HG03442 (cell line): ENCODE measurements around the gene CPSF3.
"Not testable (repeated sequence)": the region's sequence is repeated elsewhere in the genome, so short reads cannot be mapped to it uniquely, and the experiment has no call there.

Experiments used
- ATAC-seq: cut with Tn5 transposase; IDR thresholded peaks from one replicate; pipeline ENCODE4 v1.9.1; 2021; ENCODE audit warnings: mild to moderate bottlenecking, moderate library complexity; ENCODE audit not compliant: unreplicated experiment

Gene CPSF3

GRCh38 chr2:9392898-9393765 is 30.3 kb upstream of the CPSF3 start:
- ATAC-seq: no peak

- ATAC-seq: no peak
Observed at GRCh38 chr2:9394816-9395215, 28.6 kb upstream of the CPSF3 start.

DNA sequence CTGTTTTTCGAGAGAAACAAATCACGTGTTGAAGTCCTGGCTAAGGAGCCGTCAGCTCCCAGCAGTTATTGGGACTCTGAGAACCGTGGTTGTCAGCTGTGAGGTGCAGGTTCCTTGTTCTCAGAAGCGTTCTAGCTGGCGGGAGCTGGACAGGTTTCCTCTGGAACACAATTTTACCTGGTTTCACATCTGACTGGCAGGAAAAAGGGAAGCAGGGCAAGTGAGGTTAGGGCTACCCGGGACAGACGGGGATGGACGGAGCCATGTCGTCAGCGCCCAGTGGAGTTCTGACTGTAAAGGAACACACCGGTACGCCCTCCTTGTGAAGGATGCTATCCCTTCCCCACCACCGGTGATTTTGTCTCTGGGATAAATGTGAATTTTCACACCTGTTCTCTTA is 26.3 kb upstream of the CPSF3 start:
- no peak for ATAC-seq

DNA sequence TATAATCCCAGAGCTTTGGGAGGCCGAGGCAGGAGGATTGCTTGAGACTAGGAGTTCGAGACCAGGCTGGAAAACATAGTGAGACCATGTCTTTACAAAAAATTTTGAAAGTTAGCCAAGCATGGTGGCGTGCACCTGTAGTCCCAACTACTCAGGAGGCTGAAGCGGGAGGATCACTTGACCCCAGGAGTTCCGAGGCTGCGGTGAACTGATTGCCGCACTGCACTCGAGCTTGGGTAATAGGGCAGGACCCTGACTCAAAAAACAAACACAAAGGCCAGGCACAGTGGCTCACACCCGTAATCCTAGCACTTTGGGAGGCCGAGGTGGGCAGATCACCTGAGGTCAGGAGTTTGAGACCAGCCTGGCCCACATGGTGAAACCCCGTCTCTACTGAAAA is 25.2 kb upstream of the CPSF3 start:
- ATAC-seq: not testable (repeated sequence)

DNA sequence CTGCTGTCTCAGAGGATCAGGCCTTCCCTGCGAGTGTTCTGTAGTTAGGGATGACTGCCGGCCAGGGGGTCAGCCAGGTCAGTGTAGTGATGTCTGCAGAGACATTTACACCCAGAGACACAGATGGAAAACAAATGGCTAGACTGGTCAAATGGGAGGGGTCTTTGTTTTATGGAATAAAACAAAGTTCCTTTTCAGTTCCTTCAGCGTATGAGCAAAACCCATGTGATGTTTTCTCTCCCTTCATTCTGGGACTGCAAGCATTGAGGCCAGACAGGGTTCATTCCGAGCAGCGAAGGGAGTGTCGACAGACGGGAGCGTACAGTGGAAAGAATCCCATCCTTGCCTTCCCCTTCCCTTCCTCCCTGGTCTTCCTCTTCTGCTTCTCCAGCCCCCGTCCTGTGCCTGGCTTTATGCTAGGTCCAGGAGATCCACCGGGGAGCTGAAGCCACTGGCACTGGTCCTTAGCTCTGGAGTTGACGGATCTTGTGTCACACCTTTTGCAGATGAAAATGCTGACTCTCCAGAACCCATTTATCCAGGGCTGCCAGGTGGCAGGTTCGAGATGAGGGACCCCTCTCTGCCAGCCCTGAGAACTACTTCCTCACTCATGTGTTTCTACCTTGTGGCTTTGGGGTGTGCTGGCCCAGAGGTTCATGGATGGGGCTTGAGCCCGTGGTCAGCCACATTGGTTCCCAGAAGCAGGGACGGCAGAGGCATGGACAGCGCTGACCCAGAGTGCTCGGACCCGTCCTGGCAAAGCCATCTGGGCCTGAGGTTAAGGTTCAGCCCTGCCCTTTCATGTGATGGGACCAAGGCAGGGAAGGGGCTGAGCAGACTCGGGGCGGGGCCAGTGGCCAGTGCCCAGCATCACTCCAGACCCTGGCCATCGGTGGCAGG is 24.3 kb upstream of the CPSF3 start:
- no peak for ATAC-seq

GRCh38 chr2:9400268-9401058 is 23.0 kb upstream of the CPSF3 start:
- ATAC-seq: no peak

- ATAC-seq: no peak
Observed at GRCh38 chr2:9401059-9401547, 22.4 kb upstream of the CPSF3 start.

DNA sequence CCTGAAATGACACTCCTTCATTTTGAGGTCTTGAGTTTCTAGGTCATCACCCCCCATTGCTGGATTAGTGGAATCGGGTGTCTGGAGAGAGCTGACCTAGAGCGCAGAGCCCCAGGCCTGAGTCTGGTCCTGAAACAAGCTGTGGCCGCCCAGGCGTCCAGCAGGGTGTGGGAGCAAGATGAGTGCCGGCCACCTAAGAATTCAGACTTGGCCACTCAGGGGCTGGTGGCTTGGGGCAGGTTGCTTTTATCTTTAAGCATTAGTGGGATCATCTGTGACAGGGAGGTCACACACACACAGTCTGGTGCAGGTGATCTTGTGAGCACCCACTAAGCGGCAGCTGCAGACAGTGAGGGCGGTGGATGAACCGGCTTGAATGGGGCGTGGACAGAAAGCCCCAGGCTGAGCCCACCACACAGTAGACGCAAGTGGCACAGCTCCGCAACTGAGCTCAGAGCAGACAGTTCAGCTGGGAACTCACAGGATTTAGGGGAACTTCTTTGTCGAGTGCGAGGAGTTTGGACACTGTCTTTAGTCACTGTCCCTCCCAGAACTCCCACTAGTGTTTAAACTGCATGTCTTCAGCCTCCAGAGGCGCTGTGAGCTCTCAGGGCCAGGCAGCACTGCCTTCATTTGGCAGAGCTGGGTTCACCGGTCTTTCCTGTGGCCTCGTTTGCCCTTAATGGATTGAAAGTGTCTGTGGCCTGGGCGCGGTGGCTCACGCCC is 21.6 kb upstream of the CPSF3 start:
- no peak for ATAC-seq

- ATAC-seq: no peak
Observed at GRCh38 chr2:9403924-9404323, 19.5 kb upstream of the CPSF3 start.

DNA sequence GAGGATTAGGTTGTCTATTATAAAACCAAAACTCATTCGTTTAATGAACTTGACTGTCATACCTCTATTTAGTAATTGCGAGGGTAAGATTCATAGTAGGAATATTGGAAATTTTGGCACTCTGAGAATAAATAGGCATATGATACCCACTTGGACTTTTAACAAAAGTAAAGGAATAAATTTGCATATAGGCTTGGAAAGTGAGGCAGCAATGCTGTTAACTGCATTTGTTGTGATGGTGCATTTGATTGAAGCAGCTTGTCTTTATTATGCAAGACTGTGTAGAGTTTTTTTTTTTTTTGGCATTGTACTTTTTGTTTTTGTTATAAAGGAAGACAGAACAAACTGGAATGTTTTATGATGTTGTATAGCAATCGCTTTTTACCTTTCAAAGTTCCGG is 19.0 kb upstream of the CPSF3 start:
- no peak for ATAC-seq

- no peak for ATAC-seq
Observed at GRCh38 chr2:9405636-9406035, 17.8 kb upstream of the CPSF3 start.

GRCh38 chr2:9406529-9407362 is 16.7 kb upstream of the CPSF3 start:
- no peak for ATAC-seq

DNA sequence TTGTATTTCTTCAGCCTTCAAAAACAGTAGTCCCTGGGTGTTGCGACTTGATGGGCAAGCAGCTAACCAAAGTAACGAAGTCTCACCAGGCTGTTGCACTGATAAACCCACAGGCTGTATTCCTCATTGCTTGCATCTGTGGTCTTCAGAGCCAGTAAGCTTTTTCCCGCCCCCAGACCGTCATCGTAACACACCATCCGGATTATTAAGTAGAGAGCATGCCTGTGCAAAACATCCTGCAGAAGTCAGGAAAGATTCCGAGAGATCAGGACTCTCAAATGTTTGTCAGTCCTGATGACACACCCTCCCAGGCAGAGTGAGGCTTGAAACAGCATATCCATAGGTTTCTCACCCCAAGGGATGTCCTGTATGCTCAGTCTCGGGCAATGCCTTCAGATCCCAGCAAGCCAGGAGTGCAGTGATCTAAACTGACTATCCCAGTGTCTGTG is 16.1 kb upstream of the CPSF3 start:
- ATAC-seq: no peak

- no peak for ATAC-seq
Observed at GRCh38 chr2:9408641-9409151, 14.8 kb upstream of the CPSF3 start.

DNA sequence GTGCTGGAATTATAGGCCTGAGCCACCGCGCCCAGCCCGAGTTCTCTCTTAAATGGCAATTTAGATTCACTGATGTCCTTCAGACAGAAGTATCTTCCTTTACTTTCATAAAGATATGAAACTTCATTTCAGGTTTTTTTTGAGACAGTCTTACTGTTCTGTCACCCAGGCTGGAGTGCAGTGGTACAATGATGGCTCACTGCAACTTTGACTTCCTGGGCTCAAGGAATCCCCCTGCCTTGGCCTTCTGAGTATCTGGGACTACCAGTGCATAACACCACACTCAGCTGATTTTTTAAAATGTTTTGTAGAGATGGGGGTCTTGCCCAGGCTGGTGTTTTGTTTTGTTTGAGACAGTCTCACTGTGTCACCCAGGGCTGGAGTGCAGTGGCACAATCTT is 13.3 kb upstream of the CPSF3 start:
- no peak for ATAC-seq

- no peak for ATAC-seq
Observed at GRCh38 chr2:9412781-9413180, 10.7 kb upstream of the CPSF3 start.

- ATAC-seq: no peak
Observed at GRCh38 chr2:9415516-9416169, 7.8 kb upstream of the CPSF3 start.

- ATAC-seq: no peak
Observed at GRCh38 chr2:9416267-9416961, 7.0 kb upstream of the CPSF3 start.
